Measurements from ENCODE around the gene FBXO27. TPM values are rescaled to one million over a fixed set of nuclear protein-coding genes. Genes with fewer than 3 reads are reported as not detected.

Gene FBXO27
- total RNA-seq, 1 experiment from 2014 or later = 16.4 TPM

- CTCF ChIA-PET = no interaction called here
- POLR2A ChIA-PET = no interaction called here
- intact Hi-C loops (cut with micrococcal nuclease) = no loop called here
Observed at GRCh38 chr19:39057615-39058014, 25.3 kb upstream of the FBXO27 start.

More at GRCh38 chr19:39057615-39058014, 25.3 kb upstream of the FBXO27 start:
- no peak for ATAC-seq
- no peaks in the 10 kb centered on the region for H3K9me2 ChIP-seq (ENCODE audit: insufficient read depth)
- H2AFZ ChIP-seq (ENCODE audit: low read depth, low read length, poor library complexity, severe bottlenecking) = no peak overlapping the region
- H3K79me2 ChIP-seq (ENCODE audit: insufficient read depth, low read length) = no peaks in the 10 kb centered on the region
- H3K27ac ChIP-seq (ENCODE audit: low read depth, low read length) = no peak overlapping the region
- peaks cover 0 to 8% of the 10 kb centered on the region in 2 experiments; a peak in 1 of 4 replicates for H3K4me1 ChIP-seq (ENCODE audit: control insufficient read depth in 1 of 2, insufficient read depth in 2 of 2, low read length in 2 of 2)
- RAD21 ChIA-PET (ENCODE audit: low non-redundant PET in 1 of 2, low total read pairs in 2 of 2, uncharacterized antibody in 2 of 2, unreplicated experiment in 2 of 2) = no interaction called here
- TF ChIP-seq YY1 (IDR thresholded peaks at IDR 0.05; ENCODE audit: extremely low read depth, insufficient replicate concordance, low read depth, low read length) = no peak
- no peak for TF ChIP-seq CBX3 (IDR thresholded peaks at IDR 0.05; ENCODE audit: low read depth)
- TF ChIP-seq, protein P1, sequence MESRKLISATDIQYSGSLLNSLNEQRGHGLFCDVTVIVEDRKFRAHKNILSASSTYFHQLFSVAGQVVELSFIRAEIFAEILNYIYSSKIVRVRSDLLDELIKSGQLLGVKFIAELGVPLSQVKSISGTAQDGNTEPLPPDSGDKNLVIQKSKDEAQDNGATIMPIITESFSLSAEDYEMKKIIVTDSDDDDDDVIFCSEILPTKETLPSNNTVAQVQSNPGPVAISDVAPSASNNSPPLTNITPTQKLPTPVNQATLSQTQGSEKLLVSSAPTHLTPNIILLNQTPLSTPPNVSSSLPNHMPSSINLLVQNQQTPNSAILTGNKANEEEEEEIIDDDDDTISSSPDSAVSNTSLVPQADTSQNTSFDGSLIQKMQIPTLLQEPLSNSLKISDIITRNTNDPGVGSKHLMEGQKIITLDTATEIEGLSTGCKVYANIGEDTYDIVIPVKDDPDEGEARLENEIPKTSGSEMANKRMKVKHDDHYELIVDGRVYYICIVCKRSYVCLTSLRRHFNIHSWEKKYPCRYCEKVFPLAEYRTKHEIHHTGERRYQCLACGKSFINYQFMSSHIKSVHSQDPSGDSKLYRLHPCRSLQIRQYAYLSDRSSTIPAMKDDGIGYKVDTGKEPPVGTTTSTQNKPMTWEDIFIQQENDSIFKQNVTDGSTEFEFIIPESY (IDR thresholded peaks at IDR 0.05; ENCODE audit: extremely low read depth, insufficient replicate concordance, low read length) = no peak
- TF ChIP-seq TCF7L2 (IDR thresholded peaks at IDR 0.05; ENCODE audit: borderline replicate concordance, extremely low read depth, insufficient read depth, insufficient read length) = no peak
- no peak for TF ChIP-seq JUND (IDR thresholded peaks at IDR 0.05)
- no peak for TF ChIP-seq SP1 (IDR thresholded peaks at IDR 0.05; ENCODE audit: low read depth)
- no peak for TF ChIP-seq REST (IDR thresholded peaks at IDR 0.05; ENCODE audit: low read depth)
- no peak for TF ChIP-seq ELF1 (IDR thresholded peaks at IDR 0.05; ENCODE audit: borderline replicate concordance, low read depth)
- no peak for TF ChIP-seq EZH2 (IDR thresholded peaks at IDR 0.05)
- TF ChIP-seq CEBPB (IDR thresholded peaks at IDR 0.05; ENCODE audit: low read depth) = no peak
- no peak for TF ChIP-seq ZNF274 (IDR thresholded peaks at IDR 0.05; ENCODE audit: low read depth, low read length)
- TF ChIP-seq MAX (IDR thresholded peaks at IDR 0.05) = no peak
- no peak for TF ChIP-seq EZH2phosphoT487 (IDR thresholded peaks at IDR 0.05; ENCODE audit: borderline replicate concordance)
- TF ChIP-seq, protein P2, sequence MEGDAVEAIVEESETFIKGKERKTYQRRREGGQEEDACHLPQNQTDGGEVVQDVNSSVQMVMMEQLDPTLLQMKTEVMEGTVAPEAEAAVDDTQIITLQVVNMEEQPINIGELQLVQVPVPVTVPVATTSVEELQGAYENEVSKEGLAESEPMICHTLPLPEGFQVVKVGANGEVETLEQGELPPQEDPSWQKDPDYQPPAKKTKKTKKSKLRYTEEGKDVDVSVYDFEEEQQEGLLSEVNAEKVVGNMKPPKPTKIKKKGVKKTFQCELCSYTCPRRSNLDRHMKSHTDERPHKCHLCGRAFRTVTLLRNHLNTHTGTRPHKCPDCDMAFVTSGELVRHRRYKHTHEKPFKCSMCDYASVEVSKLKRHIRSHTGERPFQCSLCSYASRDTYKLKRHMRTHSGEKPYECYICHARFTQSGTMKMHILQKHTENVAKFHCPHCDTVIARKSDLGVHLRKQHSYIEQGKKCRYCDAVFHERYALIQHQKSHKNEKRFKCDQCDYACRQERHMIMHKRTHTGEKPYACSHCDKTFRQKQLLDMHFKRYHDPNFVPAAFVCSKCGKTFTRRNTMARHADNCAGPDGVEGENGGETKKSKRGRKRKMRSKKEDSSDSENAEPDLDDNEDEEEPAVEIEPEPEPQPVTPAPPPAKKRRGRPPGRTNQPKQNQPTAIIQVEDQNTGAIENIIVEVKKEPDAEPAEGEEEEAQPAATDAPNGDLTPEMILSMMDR (IDR thresholded peaks at IDR 0.05 in 2 of 3, conservative IDR thresholded peaks at IDR 0.05 in 1 of 3; ENCODE audit: borderline replicate concordance in 1 of 3, insufficient read depth in 1 of 3, low read depth in 2 of 3, low read length in 2 of 3) = no peak
- TF ChIP-seq EGR1 (IDR thresholded peaks at IDR 0.05; ENCODE audit: low read depth) = no peak
- no peak for TF ChIP-seq ATF3 (IDR thresholded peaks at IDR 0.05)
- TF ChIP-seq ZFX (IDR thresholded peaks at IDR 0.05) = no peak
- H4K20me1 ChIP-seq (ENCODE audit: insufficient read depth) = no peaks in the 10 kb centered on the region
- H3K9me3 ChIP-seq (ENCODE audit: control insufficient read depth in 1 of 2, insufficient read depth in 1 of 2, low read depth in 1 of 2, low read length in 2 of 2) = no peaks in the 10 kb centered on the region; a peak in 1 of 4 replicates
- no peak overlapping the region for H3K4me3 ChIP-seq (replicated peaks in 1 of 2; ENCODE audit: low read depth in 1 of 2, low read length in 2 of 2)
- BruUV-seq (replicated peaks) = no TSS peak
- H3K36me3 ChIP-seq (ENCODE audit: control insufficient read depth in 1 of 2, insufficient read depth in 2 of 2, low read length in 2 of 2) = no peaks in the 10 kb centered on the region
- DNase-seq (ENCODE audit: low read depth, low spot score) = no peak
- no peak overlapping the region for H3K4me2 ChIP-seq (ENCODE audit: low read length)
- H3K9ac ChIP-seq (ENCODE audit: low read length) = no peak overlapping the region
- no peaks in the 10 kb centered on the region for H3K27me3 ChIP-seq (ENCODE audit: insufficient read depth, low read length)
